Measurements from ENCODE around the gene UNC5A. TPM values are rescaled to one million over a fixed set of nuclear protein-coding genes. Genes with fewer than 3 reads are reported as not detected.
A peak's percentile ranks its signal among the peaks of the same experiment; 100 is the strongest.
"Not testable (repeated sequence)": the region's sequence is repeated elsewhere in the genome, so short reads cannot be mapped to it uniquely, and the experiment has no call there.

Gene UNC5A
- total RNA-seq, 1 donor from 2014 or later, result 1.1 TPM

GRCh38 chr5:176866707-176867310, 56.5 kb downstream of the UNC5A start:
- H3K36me3 ChIP-seq (ENCODE audit: control insufficient read depth, insufficient read depth, low read length), result no peaks in the 10 kb centered on the region
- no peak for DNase-seq (ENCODE audit: low read depth)
- no peak for TF ChIP-seq CTCF (IDR thresholded peaks at IDR 0.05; ENCODE audit: insufficient read depth, low read length, poor library complexity, severe bottlenecking)
- peaks cover 48% of the 10 kb centered on the region for H3K27me3 ChIP-seq (ENCODE audit: control insufficient read depth, insufficient read depth, low read length)
- H3K4me3 ChIP-seq (ENCODE audit: low read depth, low read length), result no peak overlapping the region

GRCh38 chr5:176868126-176868525, 57.8 kb downstream of the UNC5A start:
- DNase-seq (ENCODE audit: low read depth), result no peak
- Histone ChIP-seq H3K27me3 (ENCODE audit: control insufficient read depth, insufficient read depth, low read length) (peaks cover 35% of the 10 kb centered on the region), H3K4me3 (ENCODE audit: low read depth, low read length) (no peak overlapping the region), H3K36me3 (ENCODE audit: control insufficient read depth, insufficient read depth, low read length) (no peaks in the 10 kb centered on the region)
- no peak for TF ChIP-seq CTCF (IDR thresholded peaks at IDR 0.05; ENCODE audit: insufficient read depth, low read length, poor library complexity, severe bottlenecking)

GRCh38 chr5:176868731-176869130, 58.4 kb downstream of the UNC5A start:
- peaks cover 36% of the 10 kb centered on the region for H3K27me3 ChIP-seq (ENCODE audit: control insufficient read depth, insufficient read depth, low read length)
- no peak overlapping the region for H3K4me3 ChIP-seq (ENCODE audit: low read depth, low read length)
- no peak for DNase-seq (ENCODE audit: low read depth)
- TF ChIP-seq CTCF (IDR thresholded peaks at IDR 0.05; ENCODE audit: insufficient read depth, low read length, poor library complexity, severe bottlenecking), result no peak
- H3K36me3 ChIP-seq (ENCODE audit: control insufficient read depth, insufficient read depth, low read length), result no peaks in the 10 kb centered on the region

GRCh38 chr5:176869501-176870109, 59.2 kb downstream of the UNC5A start:
- TF ChIP-seq CTCF (IDR thresholded peaks at IDR 0.05; ENCODE audit: insufficient read depth, low read length, poor library complexity, severe bottlenecking), result no peak
- no peak for DNase-seq (ENCODE audit: low read depth)
- peaks cover 37% of the 10 kb centered on the region for H3K27me3 ChIP-seq (ENCODE audit: control insufficient read depth, insufficient read depth, low read length)
- H3K36me3 ChIP-seq (ENCODE audit: control insufficient read depth, insufficient read depth, low read length), result no peaks in the 10 kb centered on the region
- no peak overlapping the region for H3K4me3 ChIP-seq (ENCODE audit: low read depth, low read length)

- Histone ChIP-seq H3K27me3 (ENCODE audit: control insufficient read depth, insufficient read depth, low read length) (peaks cover 39% of the 10 kb centered on the region), H3K36me3 (ENCODE audit: control insufficient read depth, insufficient read depth, low read length) (no peaks in the 10 kb centered on the region), H3K4me3 (ENCODE audit: low read depth, low read length) (no peak overlapping the region)
- no peak for DNase-seq (ENCODE audit: low read depth)
- TF ChIP-seq CTCF (IDR thresholded peaks at IDR 0.05; ENCODE audit: insufficient read depth, low read length, poor library complexity, severe bottlenecking), result peak; percentile 67
Measured at GRCh38 chr5:176870110-176870591, 59.8 kb downstream of the UNC5A start.

- DNase-seq (ENCODE audit: low read depth); H3K4me3 ChIP-seq (ENCODE audit: low read depth, low read length); H3K36me3 ChIP-seq (ENCODE audit: control insufficient read depth, insufficient read depth, low read length): not testable (repeated sequence)
- peaks cover 44% of the 10 kb centered on the region for H3K27me3 ChIP-seq (ENCODE audit: control insufficient read depth, insufficient read depth, low read length)
Measured at GRCh38 chr5:176870644-176871043, 60.3 kb downstream of the UNC5A start.

- DNase-seq (ENCODE audit: low read depth); H3K4me3 ChIP-seq (ENCODE audit: low read depth, low read length); H3K36me3 ChIP-seq (ENCODE audit: control insufficient read depth, insufficient read depth, low read length): not testable (repeated sequence)
- H3K27me3 ChIP-seq (ENCODE audit: control insufficient read depth, insufficient read depth, low read length), result peaks cover 46% of the 10 kb centered on the region
Measured at GRCh38 chr5:176872586-176872985, 62.2 kb downstream of the UNC5A start.

- H3K27me3 ChIP-seq (ENCODE audit: control insufficient read depth, insufficient read depth, low read length), result peaks cover 50% of the 10 kb centered on the region
- H3K4me3 ChIP-seq (ENCODE audit: low read depth, low read length); DNase-seq (ENCODE audit: low read depth); H3K36me3 ChIP-seq (ENCODE audit: control insufficient read depth, insufficient read depth, low read length): not testable (repeated sequence)
Measured at GRCh38 chr5:176873011-176873410, 62.7 kb downstream of the UNC5A start.
